ENCODE measurements around the gene HTRA2. TPM values are rescaled to one million over a fixed set of nuclear protein-coding genes. Genes with fewer than 3 reads are reported as not detected.

The HTRA2 gene
- total and polyA plus RNA-seq, 12 donors, result 19.1 to 47.4 (median 36.7) TPM

DNA sequence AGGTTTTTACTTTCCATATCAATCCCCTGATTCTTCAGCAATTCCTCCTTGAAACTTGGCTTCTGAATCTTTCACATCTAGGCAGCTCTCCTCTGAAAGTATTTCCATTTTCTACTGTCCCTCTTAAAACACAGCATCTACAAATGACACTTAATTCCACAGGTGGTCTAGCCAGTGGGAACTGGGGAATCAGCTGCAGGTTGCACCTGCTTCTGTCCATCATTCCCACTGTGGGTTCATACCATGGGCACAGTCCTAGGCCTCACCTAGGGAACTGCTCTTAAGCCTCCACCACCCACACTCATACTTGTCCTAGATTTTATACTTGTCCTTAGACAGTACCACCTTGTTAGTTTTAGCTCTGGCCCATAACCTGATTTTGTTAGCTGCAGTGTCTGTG lies 21.8 kb downstream of the HTRA2 start:
- no peaks in the 10 kb centered on the region for H3K36me3 ChIP-seq (replicated peaks in 1 of 2)
- no peak overlapping the region for H3K4me3 ChIP-seq
- H3K27ac ChIP-seq, result no peak overlapping the region
- no peaks in the 10 kb centered on the region for H3K27me3 ChIP-seq
- H3K9me3 ChIP-seq (replicated peaks in 1 of 3), result no peaks in the 10 kb centered on the region
- no peak for DNase-seq
- intact Hi-C loops (cut with DNase I), result no loop called here
- no peak for TF ChIP-seq POLR2A (IDR thresholded peaks at IDR 0.05)
- H3K4me1 ChIP-seq (replicated peaks in 1 of 2), result peaks cover 5 to 39% of the 10 kb centered on the region in 2 donors

DNA sequence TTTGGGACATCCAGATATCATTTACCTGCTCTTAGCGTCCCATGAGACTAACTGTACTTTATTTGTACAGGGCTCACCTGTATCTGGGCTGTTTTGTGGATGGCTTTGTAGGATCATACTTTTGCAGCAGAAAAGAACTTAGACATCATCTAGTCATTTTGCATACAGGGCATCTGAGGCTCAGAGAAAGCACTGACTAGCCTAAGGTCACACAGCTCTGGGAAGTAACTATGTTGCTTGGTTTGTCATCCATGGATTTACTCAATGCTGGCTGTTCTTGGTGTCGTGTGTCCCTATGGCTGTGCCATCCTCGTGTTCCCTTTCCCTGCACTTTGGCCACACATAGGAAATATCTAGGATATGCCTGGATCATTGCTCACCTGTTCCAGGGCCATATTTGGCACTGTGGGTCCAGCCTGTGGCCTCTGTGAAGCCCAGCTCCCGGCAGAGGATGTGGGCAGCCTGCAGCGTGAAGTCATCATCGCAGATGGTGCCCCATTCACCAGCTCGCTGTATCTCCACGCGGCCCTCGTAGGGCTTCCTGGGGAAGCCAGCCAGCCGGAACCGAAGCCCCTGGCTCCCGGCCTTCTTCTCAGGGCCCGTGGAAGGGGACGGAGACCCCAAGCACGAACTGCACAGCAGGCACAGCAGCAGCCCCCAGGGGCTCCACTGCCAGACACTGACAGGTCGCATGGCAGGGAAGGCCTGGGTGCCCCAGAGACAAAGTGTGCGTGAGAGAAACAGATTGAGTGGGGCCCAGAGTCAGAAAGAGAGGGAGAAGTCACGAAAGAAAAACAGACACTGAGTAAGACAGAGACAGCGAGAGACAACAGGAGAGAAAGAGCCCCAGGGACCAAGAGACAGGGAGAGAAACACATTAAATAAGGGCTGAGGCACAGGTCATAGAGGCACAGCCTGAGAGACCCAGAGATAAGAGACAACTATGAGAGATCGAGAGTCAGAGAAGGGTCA lies 22.5 kb downstream of the HTRA2 start:
- Histone ChIP-seq H3K4me3 (no peak overlapping the region), H3K4me1 (replicated peaks in 1 of 2) (peaks cover 5 to 39% of the 10 kb centered on the region in 2 donors), H3K27ac (peak overlapping the region in 1 of 5 donors; percentile 89), H3K36me3 (replicated peaks in 1 of 2) (no peaks in the 10 kb centered on the region), H3K27me3 (no peaks in the 10 kb centered on the region), H3K9me3 (replicated peaks in 1 of 3) (no peaks in the 10 kb centered on the region)
- DNase-seq, result no peak
- TF ChIP-seq POLR2A (IDR thresholded peaks at IDR 0.05), result no peak
- TF ChIP-seq, protein P1, sequence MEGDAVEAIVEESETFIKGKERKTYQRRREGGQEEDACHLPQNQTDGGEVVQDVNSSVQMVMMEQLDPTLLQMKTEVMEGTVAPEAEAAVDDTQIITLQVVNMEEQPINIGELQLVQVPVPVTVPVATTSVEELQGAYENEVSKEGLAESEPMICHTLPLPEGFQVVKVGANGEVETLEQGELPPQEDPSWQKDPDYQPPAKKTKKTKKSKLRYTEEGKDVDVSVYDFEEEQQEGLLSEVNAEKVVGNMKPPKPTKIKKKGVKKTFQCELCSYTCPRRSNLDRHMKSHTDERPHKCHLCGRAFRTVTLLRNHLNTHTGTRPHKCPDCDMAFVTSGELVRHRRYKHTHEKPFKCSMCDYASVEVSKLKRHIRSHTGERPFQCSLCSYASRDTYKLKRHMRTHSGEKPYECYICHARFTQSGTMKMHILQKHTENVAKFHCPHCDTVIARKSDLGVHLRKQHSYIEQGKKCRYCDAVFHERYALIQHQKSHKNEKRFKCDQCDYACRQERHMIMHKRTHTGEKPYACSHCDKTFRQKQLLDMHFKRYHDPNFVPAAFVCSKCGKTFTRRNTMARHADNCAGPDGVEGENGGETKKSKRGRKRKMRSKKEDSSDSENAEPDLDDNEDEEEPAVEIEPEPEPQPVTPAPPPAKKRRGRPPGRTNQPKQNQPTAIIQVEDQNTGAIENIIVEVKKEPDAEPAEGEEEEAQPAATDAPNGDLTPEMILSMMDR (IDR thresholded peaks at IDR 0.05), result no peak
- 69 to 84% (median 82%) methylated on average over 12 to 21 of the region's 21 CpGs for WGBS, 4 donors
- intact Hi-C loops (cut with DNase I), result no loop called here

DNA sequence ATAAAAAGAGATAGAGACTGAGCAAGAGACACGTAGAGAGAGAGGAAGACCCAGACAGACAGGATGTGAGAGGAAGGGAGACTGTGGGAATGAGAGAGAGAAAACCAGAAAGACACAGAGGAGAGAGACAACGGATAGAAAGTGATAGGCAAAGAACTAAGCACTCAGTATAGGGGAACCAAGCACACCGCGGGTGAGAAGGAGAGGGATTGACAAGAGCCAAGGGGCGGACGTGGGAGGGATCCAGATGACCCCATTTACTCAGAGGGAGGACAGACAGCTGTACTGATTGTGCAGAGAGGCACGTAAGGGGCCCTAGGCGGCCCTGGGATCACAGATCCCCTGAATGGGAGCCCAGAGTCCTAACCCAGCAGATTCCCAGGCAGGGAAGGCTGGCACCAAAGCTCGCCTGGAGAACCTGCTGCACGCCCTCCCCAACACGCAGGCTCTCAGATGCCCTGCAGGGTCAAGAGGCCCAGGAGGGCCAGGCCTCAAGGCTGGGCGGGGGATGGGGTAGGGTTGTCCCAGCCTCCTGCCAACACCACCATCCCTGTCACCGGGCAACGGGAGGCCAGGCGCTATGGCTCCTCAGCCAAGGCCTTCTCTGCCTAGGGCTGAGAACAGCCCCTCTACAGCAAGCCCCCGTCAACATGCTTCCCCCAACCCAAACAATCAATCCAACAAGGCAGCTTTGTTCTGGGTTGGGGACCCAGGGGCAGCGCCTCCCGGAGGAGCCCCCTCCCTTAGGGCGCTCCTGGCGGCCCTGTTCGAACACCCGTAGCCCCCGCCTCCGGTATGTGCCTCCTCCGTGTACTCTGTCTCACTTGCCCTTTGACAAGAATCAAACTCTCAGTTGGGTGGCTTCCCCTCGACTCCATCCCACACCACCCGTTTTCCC lies 23.4 kb downstream of the HTRA2 start:
- peaks cover 5 to 39% of the 10 kb centered on the region in 2 donors for H3K4me1 ChIP-seq (replicated peaks in 1 of 2)
- H3K4me3 ChIP-seq, result peak overlapping the region in 1 of 4 donors; percentile 96
- WGBS, 4 donors, result 38 to 49% (median 45%) methylated on average over 22 to 27 of the region's 27 CpGs
- TF ChIP-seq, protein P1 (IDR thresholded peaks at IDR 0.05), result peak in 1 of 6 experiments; percentile 13
- no peak for TF ChIP-seq POLR2A (IDR thresholded peaks at IDR 0.05)
- no peaks in the 10 kb centered on the region for H3K9me3 ChIP-seq (replicated peaks in 1 of 3)
- H3K27ac ChIP-seq, result peak overlapping the region in 3 of 5 donors; percentile 16 to 89 (median 64)
- no peaks in the 10 kb centered on the region for H3K36me3 ChIP-seq (replicated peaks in 1 of 2)
- no peaks in the 10 kb centered on the region for H3K27me3 ChIP-seq
- DNase-seq, result peak; percentile 48 to 76 (median 66)
- intact Hi-C loops (cut with DNase I), result no loop called here

DNA sequence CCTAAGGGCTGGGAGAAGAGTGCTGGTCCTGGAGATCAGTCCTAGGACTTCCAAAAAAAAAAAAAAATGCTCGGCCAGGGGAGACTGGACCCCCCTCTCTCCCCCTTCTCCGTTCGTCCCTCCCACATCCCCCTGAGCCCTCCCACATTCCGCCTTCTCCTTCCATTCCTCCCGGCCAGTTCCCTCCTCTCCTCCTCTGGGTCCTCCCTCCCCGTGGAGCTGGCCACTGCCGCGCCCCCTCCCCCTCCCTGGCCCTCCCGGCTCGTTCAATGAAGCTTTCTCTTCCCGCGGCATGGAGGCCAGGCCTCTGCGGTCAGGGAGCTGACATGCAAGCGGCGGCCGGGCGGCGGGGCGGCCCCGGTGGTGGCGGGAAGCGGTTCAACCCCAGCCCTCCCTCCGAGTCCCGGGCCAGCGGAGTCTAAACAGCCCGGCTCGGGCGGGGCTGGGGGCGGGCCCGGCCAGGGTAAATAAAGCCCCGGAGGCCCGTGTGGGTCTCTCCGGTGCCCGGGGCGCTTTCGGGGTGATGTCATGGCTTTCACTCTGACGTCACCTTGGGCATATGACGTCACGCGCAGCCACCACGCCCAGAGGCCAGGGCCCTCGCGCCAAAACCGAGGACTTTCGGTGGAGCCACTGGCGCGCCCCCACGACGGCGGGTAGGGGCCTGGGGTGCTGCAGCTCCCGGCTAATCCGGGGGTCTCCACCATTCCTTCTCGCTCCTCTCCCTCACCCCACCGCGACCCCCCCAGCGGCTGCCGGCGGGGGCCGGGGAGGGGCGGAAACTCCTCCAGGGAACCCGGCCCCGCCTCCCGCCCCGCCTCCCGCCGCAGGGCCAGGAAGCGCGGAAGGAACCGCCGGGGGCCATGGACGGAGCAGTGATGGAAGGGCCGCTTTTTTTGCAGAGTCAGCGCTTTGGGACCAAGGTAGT lies 24.4 kb downstream of the HTRA2 start, which contains the start of the genes DOK1 and LOXL3:
DOK1 (plus strand) TSS at position 829 of the 928 bp plus-strand sequence; CDS start at position 864, 35 bp downstream.
LOXL3 (minus strand) TSS at position 51 of the 928 bp plus-strand sequence. CDS start 1,308 bp downstream, outside the sequence.
- Histone ChIP-seq H3K4me3 (peak within 1 kb of the TSS; percentile 51 to 98 (median 76)), H3K27ac (peak within 1 kb of the TSS; percentile 64 to 89 (median 76)), H3K9me3 (replicated peaks in 1 of 3) (no peaks in the 10 kb centered on the region), H3K4me1 (replicated peaks in 1 of 2) (peaks cover 2 to 30% of the 10 kb centered on the region in 2 donors), H3K36me3 (replicated peaks in 1 of 2) (no peaks in the 10 kb centered on the region), H3K27me3 (no peaks in the 10 kb centered on the region)
- TF ChIP-seq, protein P1 (IDR thresholded peaks at IDR 0.05), result no peak
- TF ChIP-seq POLR2A (IDR thresholded peaks at IDR 0.05), result no peak
- peak; percentile 77 to 89 (median 85) for DNase-seq
- WGBS, 4 donors, result 0 to 4% (median 1%) methylated on average over 11 to 73 of the region's 73 CpGs
- intact Hi-C loops (cut with DNase I), result no loop called here
